ENCODE data around the gene ANXA4.

The ANXA4 gene

DNA sequence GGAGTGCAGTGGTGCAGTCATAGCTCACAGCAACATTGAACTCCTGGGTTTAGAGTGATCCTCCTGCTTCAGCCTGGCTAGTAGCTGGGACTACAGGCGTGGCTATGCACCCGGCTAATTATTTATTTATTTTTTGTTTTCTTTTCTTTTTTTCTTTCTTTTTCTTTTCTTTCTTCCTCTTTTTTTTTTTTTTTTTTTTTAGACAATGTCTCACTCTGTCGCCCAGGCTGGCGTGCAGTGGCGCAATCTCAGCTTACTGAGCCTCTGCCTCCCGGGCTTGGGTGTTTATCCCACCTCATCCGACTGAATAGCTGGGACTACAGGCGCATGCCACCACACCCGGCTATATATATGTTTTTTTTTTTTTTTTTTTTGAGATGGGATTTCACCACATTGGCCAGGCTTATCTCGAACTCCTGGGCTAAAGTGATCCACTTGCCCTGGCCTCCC is 1.4 kb upstream of the ANXA4 start:
- H3K27ac ChIP-seq (ENCODE audit: low read depth, low read length, poor library complexity, severe bottlenecking), result no peak overlapping the region
- no peaks in the 10 kb centered on the region for H3K36me3 ChIP-seq (ENCODE audit: insufficient read depth, low read length)
- H3K9ac ChIP-seq (ENCODE audit: low read length), result no peak overlapping the region
- H3K79me2 ChIP-seq (ENCODE audit: insufficient read depth, low read length), result no peaks in the 10 kb centered on the region
- no peaks in the 10 kb centered on the region for H3K9me3 ChIP-seq (ENCODE audit: low read length)
- H3K4me3 ChIP-seq (ENCODE audit: low read depth, low read length, poor library complexity, severe bottlenecking), result no peak overlapping the region
- TF ChIP-seq, protein P1, sequence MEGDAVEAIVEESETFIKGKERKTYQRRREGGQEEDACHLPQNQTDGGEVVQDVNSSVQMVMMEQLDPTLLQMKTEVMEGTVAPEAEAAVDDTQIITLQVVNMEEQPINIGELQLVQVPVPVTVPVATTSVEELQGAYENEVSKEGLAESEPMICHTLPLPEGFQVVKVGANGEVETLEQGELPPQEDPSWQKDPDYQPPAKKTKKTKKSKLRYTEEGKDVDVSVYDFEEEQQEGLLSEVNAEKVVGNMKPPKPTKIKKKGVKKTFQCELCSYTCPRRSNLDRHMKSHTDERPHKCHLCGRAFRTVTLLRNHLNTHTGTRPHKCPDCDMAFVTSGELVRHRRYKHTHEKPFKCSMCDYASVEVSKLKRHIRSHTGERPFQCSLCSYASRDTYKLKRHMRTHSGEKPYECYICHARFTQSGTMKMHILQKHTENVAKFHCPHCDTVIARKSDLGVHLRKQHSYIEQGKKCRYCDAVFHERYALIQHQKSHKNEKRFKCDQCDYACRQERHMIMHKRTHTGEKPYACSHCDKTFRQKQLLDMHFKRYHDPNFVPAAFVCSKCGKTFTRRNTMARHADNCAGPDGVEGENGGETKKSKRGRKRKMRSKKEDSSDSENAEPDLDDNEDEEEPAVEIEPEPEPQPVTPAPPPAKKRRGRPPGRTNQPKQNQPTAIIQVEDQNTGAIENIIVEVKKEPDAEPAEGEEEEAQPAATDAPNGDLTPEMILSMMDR (IDR thresholded peaks at IDR 0.05; ENCODE audit: low read length), result no peak
- no peak for TF ChIP-seq EZH2 (IDR thresholded peaks at IDR 0.05; ENCODE audit: borderline replicate concordance, low read length)
- no peaks in the 10 kb centered on the region for H4K20me1 ChIP-seq (ENCODE audit: insufficient read depth, low read length)
- H3F3A ChIP-seq (ENCODE audit: insufficient read depth, low read length), result no peaks in the 10 kb centered on the region
- 0 out of 2 replicates have a peak, but pooled peaks cover 5% of the 10 kb centered on the region for H3K27me3 ChIP-seq (ENCODE audit: insufficient read depth, low read length)
- peaks cover 19% of the 10 kb centered on the region for H3K4me1 ChIP-seq (ENCODE audit: insufficient read depth, low read length, severe bottlenecking)
- H3K4me2 ChIP-seq (ENCODE audit: low read length), result peak overlapping the region; percentile 92; the same call in 1 of the 2 replicates
- H2AFZ ChIP-seq (ENCODE audit: low read length), result no peak overlapping the region
- H3K9me2 ChIP-seq (ENCODE audit: low read depth, low read length), result no peaks in the 10 kb centered on the region

DNA sequence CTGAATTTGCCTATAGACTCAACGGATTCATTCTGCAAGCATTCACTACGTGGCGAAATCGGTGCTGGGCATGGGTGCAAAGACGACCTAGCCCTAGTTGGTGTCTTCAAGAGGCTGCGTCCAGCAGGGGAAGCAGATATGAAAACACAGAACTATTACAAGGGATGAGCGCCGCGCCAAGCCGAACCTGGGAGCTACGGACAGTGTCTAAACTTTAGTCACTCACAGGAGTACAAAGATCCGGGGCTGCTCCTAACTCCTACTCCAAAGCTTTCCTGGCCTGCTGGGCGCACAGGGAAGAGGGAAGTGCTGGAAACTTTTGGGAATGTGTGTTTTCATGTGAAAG is 732 bp upstream of the ANXA4 start:
- Histone ChIP-seq H3K9me3 (ENCODE audit: low read length) (no peaks in the 10 kb centered on the region), H3K9ac (ENCODE audit: low read length) (peak overlapping the region; percentile 59; the same call in 1 of the 2 replicates), H2AFZ (ENCODE audit: low read length) (peak overlapping the region; percentile 16; the same call in 1 of the 2 replicates), H3K9me2 (ENCODE audit: low read depth, low read length) (no peaks in the 10 kb centered on the region), H3K36me3 (ENCODE audit: insufficient read depth, low read length) (no peaks in the 10 kb centered on the region), H3K4me3 (ENCODE audit: low read depth, low read length, poor library complexity, severe bottlenecking) (peak overlapping the region; percentile 69), H3K79me2 (ENCODE audit: insufficient read depth, low read length) (no peaks in the 10 kb centered on the region), H3K4me1 (ENCODE audit: insufficient read depth, low read length, severe bottlenecking) (peaks cover 19% of the 10 kb centered on the region), H3K27ac (ENCODE audit: low read depth, low read length, poor library complexity, severe bottlenecking) (no peak overlapping the region), H3F3A (ENCODE audit: insufficient read depth, low read length) (no peaks in the 10 kb centered on the region), H4K20me1 (ENCODE audit: insufficient read depth, low read length) (no peaks in the 10 kb centered on the region), H3K27me3 (ENCODE audit: insufficient read depth, low read length) (0 out of 2 replicates have a peak, but pooled peaks cover 5% of the 10 kb centered on the region), H3K4me2 (ENCODE audit: low read length) (peak overlapping the region; percentile 92)
- TF ChIP-seq EZH2 (IDR thresholded peaks at IDR 0.05; ENCODE audit: borderline replicate concordance, low read length), result no peak
- TF ChIP-seq, protein P1 (IDR thresholded peaks at IDR 0.05; ENCODE audit: low read length), result no peak

DNA sequence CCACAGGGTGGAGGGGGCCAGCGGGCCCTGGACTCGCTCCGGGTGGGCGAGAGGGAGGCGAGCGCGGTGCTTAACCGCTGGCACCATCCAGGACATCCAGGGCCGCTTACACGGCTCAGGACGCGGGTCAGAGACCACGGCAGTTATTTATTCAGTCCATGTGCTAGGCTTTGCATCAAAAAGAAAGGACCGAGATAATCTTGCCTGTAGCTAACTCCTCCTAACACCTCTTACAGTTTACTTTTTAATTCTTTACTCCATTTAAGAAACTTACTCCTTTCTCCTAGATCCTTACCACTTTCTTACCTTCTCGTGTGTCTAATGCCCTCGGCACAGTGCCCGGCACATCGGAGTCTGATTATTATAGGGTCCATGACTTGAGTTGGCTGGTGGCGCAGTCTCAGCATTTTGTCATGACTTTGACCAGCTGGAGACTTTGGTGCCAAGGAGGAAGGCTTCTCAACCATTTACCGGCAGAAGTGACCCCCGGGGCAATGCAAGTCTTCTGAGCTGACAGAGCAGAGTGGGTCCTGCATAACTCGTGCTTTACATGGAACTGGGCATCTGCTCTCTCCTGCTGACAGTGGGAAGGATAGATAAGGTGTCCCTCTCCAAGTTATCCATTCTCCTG is 503 bp downstream of the ANXA4 start:
- Histone ChIP-seq H3K4me3 (ENCODE audit: low read depth, low read length, poor library complexity, severe bottlenecking) (peak overlapping the region; percentile 69), H3K9me2 (ENCODE audit: low read depth, low read length) (no peaks in the 10 kb centered on the region), H3K36me3 (ENCODE audit: insufficient read depth, low read length) (no peaks in the 10 kb centered on the region), H3K9ac (ENCODE audit: low read length) (peak overlapping the region; percentile 59; the same call in 1 of the 2 replicates), H3K4me2 (ENCODE audit: low read length) (peak overlapping the region; percentile 92), H3K4me1 (ENCODE audit: insufficient read depth, low read length, severe bottlenecking) (peaks cover 19% of the 10 kb centered on the region), H2AFZ (ENCODE audit: low read length) (no peak overlapping the region), H3K9me3 (ENCODE audit: low read length) (no peaks in the 10 kb centered on the region), H3K27me3 (ENCODE audit: insufficient read depth, low read length) (0 out of 2 replicates have a peak, but pooled peaks cover 5% of the 10 kb centered on the region), H3K27ac (ENCODE audit: low read depth, low read length, poor library complexity, severe bottlenecking) (no peak overlapping the region), H3K79me2 (ENCODE audit: insufficient read depth, low read length) (no peaks in the 10 kb centered on the region), H4K20me1 (ENCODE audit: insufficient read depth, low read length) (no peaks in the 10 kb centered on the region), H3F3A (ENCODE audit: insufficient read depth, low read length) (no peaks in the 10 kb centered on the region)
- TF ChIP-seq, protein P1 (IDR thresholded peaks at IDR 0.05; ENCODE audit: low read length), result no peak
- no peak for TF ChIP-seq EZH2 (IDR thresholded peaks at IDR 0.05; ENCODE audit: borderline replicate concordance, low read length)

All from OCI-LY1 (cell line).